Inflammatory macrophage treated with lipopolysaccharide for 1 hour (primary cell): ENCODE data around the gene OR1F1.
A peak's percentile ranks its signal among the peaks of the same experiment; 100 is the strongest.
"Not testable (repeated sequence)": the region's sequence is repeated elsewhere in the genome, so short reads cannot be mapped to it uniquely, and the experiment has no call there.

Experiments
- DNase-seq, 2 donors: peaks; one replicate each; pipeline ENCODE4 v3.0.0-alpha.2; 2020 to 2022

The OR1F1 gene

GRCh38 chr16:3152027-3152276 is 36.1 kb upstream of the OR1F1 start:
- no peak for DNase-seq

GRCh38 chr16:3152277-3152990 is 35.6 kb upstream of the OR1F1 start:
- peak; percentile 79 to 98 for DNase-seq

- DNase-seq = no peak
Observed at GRCh38 chr16:3152991-3153368, 35.0 kb upstream of the OR1F1 start.

GRCh38 chr16:3155181-3155580 is 32.8 kb upstream of the OR1F1 start:
- no peak for DNase-seq

- DNase-seq = no peak
Observed at GRCh38 chr16:3155972-3156371, 32.0 kb upstream of the OR1F1 start.

GRCh38 chr16:3157229-3158025 is 30.6 kb upstream of the OR1F1 start:
- DNase-seq = peak; percentile 81 to 90

- DNase-seq = no peak
Observed at GRCh38 chr16:3158026-3158509, 29.9 kb upstream of the OR1F1 start.

- DNase-seq = peak; percentile 74 to 87
Observed at GRCh38 chr16:3158510-3159314, 29.3 kb upstream of the OR1F1 start.

GRCh38 chr16:3161235-3162018 is 26.6 kb upstream of the OR1F1 start:
- no peak for DNase-seq

GRCh38 chr16:3164121-3164991 is 23.6 kb upstream of the OR1F1 start:
- no peak for DNase-seq

GRCh38 chr16:3165111-3165822 is 22.7 kb upstream of the OR1F1 start:
- no peak for DNase-seq

GRCh38 chr16:3166505-3166886 is 21.5 kb upstream of the OR1F1 start:
- DNase-seq = no peak

GRCh38 chr16:3168729-3169128 is 19.3 kb upstream of the OR1F1 start:
- not testable (repeated sequence) for DNase-seq

- DNase-seq = no peak
Observed at GRCh38 chr16:3170440-3171180, 17.4 kb upstream of the OR1F1 start.

GRCh38 chr16:3171181-3171854 is 16.7 kb upstream of the OR1F1 start:
- no peak for DNase-seq

GRCh38 chr16:3171855-3172593 is 16.0 kb upstream of the OR1F1 start:
- no peak for DNase-seq

GRCh38 chr16:3173892-3174617 is 13.9 kb upstream of the OR1F1 start:
- no peak for DNase-seq

- no peak for DNase-seq
Observed at GRCh38 chr16:3174618-3175148, 13.3 kb upstream of the OR1F1 start.
